ENCODE measurements around the gene NUMA1. TPM values are rescaled to one million over a fixed set of nuclear protein-coding genes. Genes with fewer than 3 reads are reported as not detected.
A peak's percentile ranks its signal among the peaks of the same experiment; 100 is the strongest.

Gene NUMA1
- total and polyA plus RNA-seq, 2 of the 13 experiments (the other 11 are each of a cell fraction or from before 2014, with no cell fraction given), result 57.3 to 60.2 TPM

DNA sequence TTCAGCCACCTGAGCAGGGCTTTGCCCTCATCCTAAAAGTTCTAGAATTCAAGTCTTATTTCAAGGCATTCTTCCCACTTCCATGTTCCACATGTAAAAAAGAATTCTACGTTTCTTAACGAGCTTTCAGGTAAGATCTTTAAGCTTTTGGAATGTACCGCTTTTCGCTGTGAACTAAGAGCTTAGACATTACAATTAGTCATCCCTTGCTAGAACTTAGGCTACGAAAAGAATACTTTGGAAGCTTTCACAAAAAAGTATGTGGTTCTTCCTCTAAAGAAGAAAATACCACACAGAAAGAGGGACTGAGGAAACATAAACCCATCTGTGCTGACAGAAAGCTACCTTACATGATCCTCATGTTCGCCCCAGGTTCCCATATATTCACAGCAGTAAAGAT is 1.9 kb downstream of the NUMA1 start:
- CTCF ChIA-PET (ENCODE audit: low intra/inter-chr PET ratio, low total read pairs), result no interaction called here
- H3K9me3 ChIP-seq (ENCODE audit: low read length), result no peaks in the 10 kb centered on the region
- H2AFZ ChIP-seq (ENCODE audit: low read length), result no peak overlapping the region
- H3K27me3 ChIP-seq (ENCODE audit: control insufficient read depth in 1 of 2, insufficient read depth in 2 of 2, low read length in 2 of 2), result no peaks in the 10 kb centered on the region; a peak in 1 of 5 replicates
- no peak for DNase-seq (ENCODE audit: low spot score)
- BruUV-seq (replicated peaks), result TSS peak; percentile 53
- no peaks in the 10 kb centered on the region for H4K20me1 ChIP-seq (ENCODE audit: insufficient read depth, low read length)
- H3K79me2 ChIP-seq (ENCODE audit: insufficient read depth, low read length), result peaks cover 57% of the 10 kb centered on the region
- H3K4me3 ChIP-seq (replicated peaks in 1 of 3; ENCODE audit: insufficient read depth in 1 of 3, low read depth in 2 of 3, low read length in 3 of 3), result peak overlapping the region; percentile 71 to 92 (median 83); a peak in 4 of 6 replicates
- peak overlapping the region; percentile 82 for H3K4me2 ChIP-seq (ENCODE audit: low read depth, low read length)
- POLR2A ChIA-PET, result interaction anchor here (1.2 to 2.5 kb wide), 2 partner anchors 22 to 37 kb away, joined by 3 to 18 read pairs; no protein-coding TSS in a partner anchor
- intact Hi-C loops (cut with micrococcal nuclease; ENCODE audit: unreplicated experiment) (no loop called here), in situ Hi-C loops (cut with HindIII; ENCODE audit: extremely low pct_ligation_motif_present, low pct_unique_long_range_greater_than_20kb) (no loop called here)
- peak overlapping the region; percentile 77 for H3K9ac ChIP-seq (ENCODE audit: insufficient read depth, low read depth, low read length)
- FAIRE-seq, result no peak
- no peak for TF ChIP-seq CENPX (CRISPR knock-in tag; IDR thresholded peaks at IDR 0.05)
- TF ChIP-seq, protein P1, sequence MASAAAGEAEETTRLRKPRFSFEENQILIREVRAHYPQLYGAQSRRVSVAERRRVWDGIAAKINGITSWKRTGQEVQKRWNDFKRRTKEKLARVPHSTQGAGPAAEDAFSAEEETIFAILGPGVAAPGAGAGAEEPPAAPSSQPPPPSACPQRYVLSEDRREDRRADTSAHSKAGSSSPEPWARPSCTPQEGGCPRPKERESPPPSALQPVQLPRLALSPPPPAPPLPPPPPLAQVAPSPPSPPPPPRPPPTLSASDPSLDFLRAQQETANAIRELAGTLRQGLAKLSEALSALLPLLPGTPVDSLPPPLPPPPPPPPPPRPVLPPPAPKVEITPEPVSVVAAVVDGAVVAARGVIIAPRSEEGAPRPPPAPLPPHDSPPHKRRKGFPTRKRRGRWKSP (CRISPR knock-in tag; IDR thresholded peaks at IDR 0.05), result no peak
- H3K36me3 ChIP-seq (replicated peaks in 1 of 2; ENCODE audit: control insufficient read depth in 1 of 2, insufficient read depth in 2 of 2, low read length in 2 of 2), result peaks cover 0 to 10% of the 10 kb centered on the region in 2 experiments; a peak in 3 of 5 replicates
- H3K27ac ChIP-seq (ENCODE audit: extremely low read length, insufficient read depth, low read length), result peak overlapping the region; percentile 86
- peaks cover 24% of the 10 kb centered on the region for H3K4me1 ChIP-seq (ENCODE audit: insufficient read depth, low read length)
- 81% methylated on average over 6 of the region's 6 CpGs for WGBS (ENCODE audit: low lambda C conversion rate)
- no peak for ATAC-seq

DNA sequence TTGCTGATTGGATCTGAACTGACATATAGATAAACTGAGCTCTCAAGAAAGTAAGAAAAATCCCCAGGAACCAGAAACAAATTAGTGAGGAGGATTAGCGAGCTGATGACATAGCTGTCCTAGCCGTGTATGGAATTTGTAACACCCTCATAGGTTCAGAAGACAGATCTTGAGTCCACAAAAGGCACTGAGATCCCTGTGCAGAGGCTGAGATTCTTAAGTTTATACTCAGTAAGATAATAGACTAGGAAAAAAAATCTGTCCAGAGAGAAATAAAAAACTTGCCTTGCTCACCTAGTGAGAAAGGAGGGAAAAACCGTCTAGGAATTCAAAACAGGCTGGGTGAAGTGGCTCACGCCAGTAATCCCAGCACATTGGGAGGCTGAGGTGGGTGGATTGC is 4.6 kb downstream of the NUMA1 start:
- H3K9ac ChIP-seq (ENCODE audit: insufficient read depth, low read depth, low read length), result no peak overlapping the region

More for the DNA sequence above, 4.6 kb downstream of the NUMA1 start:
- H3K4me2 ChIP-seq (ENCODE audit: low read depth, low read length), result no peak overlapping the region
- intact Hi-C loops (cut with micrococcal nuclease; ENCODE audit: unreplicated experiment) (no loop called here), in situ Hi-C loops (cut with HindIII; ENCODE audit: extremely low pct_ligation_motif_present, low pct_unique_long_range_greater_than_20kb) (no loop called here)
- CTCF ChIA-PET (ENCODE audit: low intra/inter-chr PET ratio, low total read pairs), result no interaction called here
- ATAC-seq (no peak), DNase-seq (ENCODE audit: low spot score) (no peak), FAIRE-seq (no peak)
- no peaks in the 10 kb centered on the region for H3K9me3 ChIP-seq (ENCODE audit: low read length)
- no TSS peak for BruUV-seq (replicated peaks)
- H3K79me2 ChIP-seq (ENCODE audit: insufficient read depth, low read length), result peaks cover 81% of the 10 kb centered on the region
- TF ChIP-seq ARNTL (CRISPR knock-in tag; IDR thresholded peaks at IDR 0.05) (no peak), NR2F2 (IDR thresholded peaks at IDR 0.05; ENCODE audit: borderline replicate concordance, low read depth) (no peak), SAP130 (CRISPR knock-in tag; IDR thresholded peaks at IDR 0.05; ENCODE audit: low read depth) (no peak), CCAR2 (optimal IDR thresholded peaks at IDR 0.05; ENCODE audit: low read depth, low read length) (no peak), TCF7 (IDR thresholded peaks at IDR 0.05; ENCODE audit: low read depth) (no peak), NFKBIZ (CRISPR knock-in tag; IDR thresholded peaks at IDR 0.05) (no peak), REL (CRISPR knock-in tag; conservative IDR thresholded peaks at IDR 0.05) (no peak), HES4 (CRISPR knock-in tag; IDR thresholded peaks at IDR 0.05; ENCODE audit: borderline replicate concordance) (no peak), IKZF4 (CRISPR knock-in tag; IDR thresholded peaks at IDR 0.05; ENCODE audit: borderline replicate concordance, low read depth, not compliant biosample characterization) (no peak), NCOR1 (IDR thresholded peaks at IDR 0.05; ENCODE audit: borderline replicate concordance, low read length) (no peak), ZNF138 (CRISPR knock-in tag; IDR thresholded peaks at IDR 0.05; ENCODE audit: low read depth) (no peak)
- TF ChIP-seq, protein P2, sequence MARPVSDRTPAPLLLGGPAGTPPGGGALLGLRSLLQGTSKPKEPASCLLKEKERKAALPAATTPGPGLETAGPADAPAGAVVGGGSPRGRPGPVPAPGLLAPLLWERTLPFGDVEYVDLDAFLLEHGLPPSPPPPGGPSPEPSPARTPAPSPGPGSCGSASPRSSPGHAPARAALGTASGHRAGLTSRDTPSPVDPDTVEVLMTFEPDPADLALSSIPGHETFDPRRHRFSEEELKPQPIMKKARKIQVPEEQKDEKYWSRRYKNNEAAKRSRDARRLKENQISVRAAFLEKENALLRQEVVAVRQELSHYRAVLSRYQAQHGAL (CRISPR knock-in tag; IDR thresholded peaks at IDR 0.05; ENCODE audit: not compliant biosample characterization), result no peak
- TF ChIP-seq, protein P3, sequence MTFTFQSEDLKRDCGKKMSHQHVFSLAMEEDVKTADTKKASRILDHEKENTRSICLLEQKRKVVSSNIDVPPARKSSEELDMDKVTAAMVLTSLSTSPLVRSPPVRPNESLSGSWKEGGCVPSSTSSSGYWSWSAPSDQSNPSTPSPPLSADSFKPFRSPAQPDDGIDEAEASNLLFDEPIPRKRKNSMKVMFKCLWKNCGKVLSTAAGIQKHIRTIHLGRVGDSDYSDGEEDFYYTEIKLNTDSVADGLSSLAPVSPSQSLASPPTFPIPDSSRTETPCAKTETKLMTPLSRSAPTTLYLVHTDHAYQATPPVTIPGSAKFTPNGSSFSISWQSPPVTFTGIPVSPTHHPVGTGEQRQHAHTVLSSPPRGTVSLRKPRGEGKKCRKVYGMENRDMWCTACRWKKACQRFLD (CRISPR knock-in tag; IDR thresholded peaks at IDR 0.05; ENCODE audit: borderline replicate concordance), result no peak
- no peaks in the 10 kb centered on the region for H4K20me1 ChIP-seq (ENCODE audit: insufficient read depth, low read length)
- H3K36me3 ChIP-seq (replicated peaks in 1 of 2; ENCODE audit: control insufficient read depth in 1 of 2, insufficient read depth in 2 of 2, low read length in 2 of 2), result peaks cover 0 to 10% of the 10 kb centered on the region in 2 experiments; a peak in 3 of 5 replicates
- POLR2A ChIA-PET, result interaction anchor here (1.9 kb wide), 1 partner anchor 35 kb away, joined by 8 read pairs; no protein-coding TSS in a partner anchor
- 97% methylated on average over 4 of the region's 4 CpGs for WGBS (ENCODE audit: low lambda C conversion rate)
- H3K27me3 ChIP-seq (ENCODE audit: control insufficient read depth in 1 of 2, insufficient read depth in 2 of 2, low read length in 2 of 2), result no peaks in the 10 kb centered on the region; a peak in 1 of 5 replicates
- H3K4me3 ChIP-seq (replicated peaks in 1 of 3; ENCODE audit: insufficient read depth in 1 of 3, low read depth in 2 of 3, low read length in 3 of 3), result no peak overlapping the region
- no peak overlapping the region for H2AFZ ChIP-seq (ENCODE audit: low read length)
- peaks cover 23% of the 10 kb centered on the region for H3K4me1 ChIP-seq (ENCODE audit: insufficient read depth, low read length)
- no peak overlapping the region for H3K27ac ChIP-seq (ENCODE audit: extremely low read length, insufficient read depth, low read length)
